OCI-LY1 (cell line): ENCODE data around the gene ITGB4.

Experiments
- CTCF ChIP-seq: fragments of 200-600 bp; sonication (generic), shearing (Covaris generic); IDR thresholded peaks from 2 replicates; pipeline ENCODE4 v1.5.1; 2017; ENCODE audit warnings: mild to moderate bottlenecking, antibody characterized with exemption, low read length, moderate library complexity, mixed read lengths
- EZH2 ChIP-seq: fragments of 200-600 bp; sonication (generic), shearing (Covaris generic); IDR thresholded peaks from 2 replicates; pipeline ENCODE4 v1.8.0; 2017; ENCODE audit warnings: borderline replicate concordance, mixed run types, mild to moderate bottlenecking, antibody characterized with exemption, low read length, moderate library complexity, mixed read lengths

GRCh38 chr17:75756451-75757085, 35.3 kb downstream of the ITGB4 start:
- no peak for TF ChIP-seq CTCF
- no peak for TF ChIP-seq EZH2
